ENCODE results near the gene TMC4. TPM values are rescaled to one million over a fixed set of nuclear protein-coding genes. Genes with fewer than 3 reads are reported as not detected.

Gene TMC4
- total and polyA plus RNA-seq, 12 donors: 0.48 to 18.2 (median 1.3) TPM

DNA sequence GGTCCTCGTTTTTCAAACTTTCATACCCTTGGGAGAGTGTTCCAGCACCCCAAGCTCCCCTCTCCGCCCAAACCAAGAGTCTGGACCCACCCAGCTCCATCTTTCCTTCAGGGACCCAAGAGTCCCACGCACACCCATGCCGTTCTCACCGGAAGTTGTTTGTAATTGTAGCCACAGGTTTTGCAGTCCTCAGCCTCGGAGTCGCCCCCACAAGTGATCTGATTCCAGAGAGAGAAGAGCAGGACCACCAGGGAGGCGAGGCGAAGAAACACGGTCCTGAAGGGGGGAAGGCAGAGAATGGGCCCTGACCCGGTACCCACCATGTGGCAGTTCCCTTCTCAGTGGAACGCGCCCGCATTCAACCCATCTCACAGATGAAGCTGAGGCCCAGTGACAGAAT is 10.1 kb downstream of the TMC4 start:
- H3K4me1 ChIP-seq (replicated peaks in 1 of 2): peaks cover 22 to 46% of the 10 kb centered on the region in 2 donors
- H3K9me3 ChIP-seq (replicated peaks in 1 of 3): no peaks in the 10 kb centered on the region
- 59 to 66% (median 62%) methylated on average over 14 of the region's 14 CpGs for WGBS, 4 donors
- peaks cover 0 to 2% of the 10 kb centered on the region in 2 donors for H3K36me3 ChIP-seq (replicated peaks in 1 of 2)
- intact Hi-C loops (cut with DNase I): no loop called here
- no peaks in the 10 kb centered on the region for H3K27me3 ChIP-seq
- DNase-seq: peak in 1 of 7 donors; percentile 34
- TF ChIP-seq, protein P1, sequence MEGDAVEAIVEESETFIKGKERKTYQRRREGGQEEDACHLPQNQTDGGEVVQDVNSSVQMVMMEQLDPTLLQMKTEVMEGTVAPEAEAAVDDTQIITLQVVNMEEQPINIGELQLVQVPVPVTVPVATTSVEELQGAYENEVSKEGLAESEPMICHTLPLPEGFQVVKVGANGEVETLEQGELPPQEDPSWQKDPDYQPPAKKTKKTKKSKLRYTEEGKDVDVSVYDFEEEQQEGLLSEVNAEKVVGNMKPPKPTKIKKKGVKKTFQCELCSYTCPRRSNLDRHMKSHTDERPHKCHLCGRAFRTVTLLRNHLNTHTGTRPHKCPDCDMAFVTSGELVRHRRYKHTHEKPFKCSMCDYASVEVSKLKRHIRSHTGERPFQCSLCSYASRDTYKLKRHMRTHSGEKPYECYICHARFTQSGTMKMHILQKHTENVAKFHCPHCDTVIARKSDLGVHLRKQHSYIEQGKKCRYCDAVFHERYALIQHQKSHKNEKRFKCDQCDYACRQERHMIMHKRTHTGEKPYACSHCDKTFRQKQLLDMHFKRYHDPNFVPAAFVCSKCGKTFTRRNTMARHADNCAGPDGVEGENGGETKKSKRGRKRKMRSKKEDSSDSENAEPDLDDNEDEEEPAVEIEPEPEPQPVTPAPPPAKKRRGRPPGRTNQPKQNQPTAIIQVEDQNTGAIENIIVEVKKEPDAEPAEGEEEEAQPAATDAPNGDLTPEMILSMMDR (IDR thresholded peaks at IDR 0.05): no peak
- TF ChIP-seq POLR2A (IDR thresholded peaks at IDR 0.05): no peak
- peak overlapping the region in 2 of 4 donors; percentile 23 to 30 for H3K4me3 ChIP-seq
- H3K27ac ChIP-seq: peak overlapping the region in 4 of 5 donors; percentile 41 to 78 (median 61)

DNA sequence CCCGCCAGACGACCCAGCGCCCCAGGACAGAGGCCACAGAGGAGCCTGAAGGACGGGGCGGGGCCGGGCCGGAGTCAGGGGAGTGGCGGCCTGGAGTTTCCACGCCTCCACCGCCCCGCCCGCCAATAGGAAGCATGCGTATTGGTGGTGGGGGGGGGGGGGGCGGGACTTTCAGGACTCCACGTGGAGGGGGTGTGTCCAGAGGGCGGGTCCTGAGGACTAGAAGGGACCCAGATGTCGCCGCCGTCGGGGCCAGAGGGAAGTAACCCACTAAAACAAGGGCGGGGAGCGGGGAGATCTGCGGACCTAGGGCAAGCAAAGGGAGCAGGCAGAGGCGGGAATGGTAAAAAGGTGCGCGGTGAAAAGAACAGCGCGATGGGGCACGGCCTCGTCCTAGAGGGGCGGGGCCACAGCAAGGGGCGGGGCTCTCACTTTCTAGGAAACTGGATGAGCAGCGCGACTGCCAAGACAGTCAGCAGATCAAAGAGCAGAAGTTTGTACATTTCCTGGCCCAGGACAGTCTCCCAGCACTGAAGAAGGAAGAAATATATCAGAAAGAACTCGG is 10.6 kb downstream of the TMC4 start:
- Histone ChIP-seq H3K36me3 (replicated peaks in 1 of 2) (peaks cover 0 to 8% of the 10 kb centered on the region in 2 donors), H3K9me3 (replicated peaks in 1 of 3) (no peaks in the 10 kb centered on the region), H3K27ac (peak overlapping the region in 4 of 5 donors; percentile 41 to 78 (median 61)), H3K27me3 (no peaks in the 10 kb centered on the region), H3K4me1 (replicated peaks in 1 of 2) (peaks cover 22 to 47% of the 10 kb centered on the region in 2 donors), H3K4me3 (peak overlapping the region in 2 of 4 donors; percentile 23 to 30)
- WGBS, 4 donors: 1 to 2% (median 2%) methylated on average over 17 to 34 of the region's 35 CpGs
- intact Hi-C loops (cut with DNase I): no loop called here
- TF ChIP-seq, protein P1 (IDR thresholded peaks at IDR 0.05): no peak
- peak in 1 of 2 donors; percentile 33 for TF ChIP-seq POLR2A (IDR thresholded peaks at IDR 0.05)
- DNase-seq: peak; percentile 87 to 96 (median 93)

DNA sequence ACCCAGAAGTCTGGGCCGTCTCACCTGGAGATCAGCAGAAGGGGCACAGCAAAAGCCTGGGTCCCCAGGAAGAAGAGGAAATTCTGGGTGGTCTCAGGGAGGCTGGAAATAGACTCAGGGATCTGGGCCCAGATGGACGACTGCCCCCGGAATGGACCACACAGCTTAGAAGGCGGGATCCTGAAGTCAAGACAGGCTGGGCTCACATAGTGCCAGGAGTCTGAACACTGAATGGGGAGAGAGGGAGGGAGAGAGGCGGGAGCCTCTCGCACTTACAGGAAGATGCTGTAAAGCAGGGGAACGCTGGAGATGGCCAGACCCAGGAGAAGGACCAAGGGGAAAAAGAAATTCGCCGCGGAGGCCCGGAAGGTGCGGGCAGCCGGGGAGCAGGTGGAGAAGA is 12.1 kb downstream of the TMC4 start:
- peaks cover 0 to 23% of the 10 kb centered on the region in 2 donors for H3K36me3 ChIP-seq (replicated peaks in 1 of 2)
- H3K4me1 ChIP-seq (replicated peaks in 1 of 2): peaks cover 22 to 47% of the 10 kb centered on the region in 2 donors
- no peak for TF ChIP-seq POLR2A (IDR thresholded peaks at IDR 0.05)
- TF ChIP-seq, protein P1 (IDR thresholded peaks at IDR 0.05): no peak
- DNase-seq: no peak
- H3K27ac ChIP-seq: peak overlapping the region in 4 of 5 donors; percentile 78 to 95 (median 84)
- H3K27me3 ChIP-seq: no peaks in the 10 kb centered on the region
- H3K4me3 ChIP-seq: peak overlapping the region in 1 of 4 donors; percentile 62
- 43 to 61% (median 50%) methylated on average over 13 of the region's 13 CpGs for WGBS, 4 donors
- no peaks in the 10 kb centered on the region for H3K9me3 ChIP-seq (replicated peaks in 1 of 3)
- intact Hi-C loops (cut with DNase I): no loop called here

DNA sequence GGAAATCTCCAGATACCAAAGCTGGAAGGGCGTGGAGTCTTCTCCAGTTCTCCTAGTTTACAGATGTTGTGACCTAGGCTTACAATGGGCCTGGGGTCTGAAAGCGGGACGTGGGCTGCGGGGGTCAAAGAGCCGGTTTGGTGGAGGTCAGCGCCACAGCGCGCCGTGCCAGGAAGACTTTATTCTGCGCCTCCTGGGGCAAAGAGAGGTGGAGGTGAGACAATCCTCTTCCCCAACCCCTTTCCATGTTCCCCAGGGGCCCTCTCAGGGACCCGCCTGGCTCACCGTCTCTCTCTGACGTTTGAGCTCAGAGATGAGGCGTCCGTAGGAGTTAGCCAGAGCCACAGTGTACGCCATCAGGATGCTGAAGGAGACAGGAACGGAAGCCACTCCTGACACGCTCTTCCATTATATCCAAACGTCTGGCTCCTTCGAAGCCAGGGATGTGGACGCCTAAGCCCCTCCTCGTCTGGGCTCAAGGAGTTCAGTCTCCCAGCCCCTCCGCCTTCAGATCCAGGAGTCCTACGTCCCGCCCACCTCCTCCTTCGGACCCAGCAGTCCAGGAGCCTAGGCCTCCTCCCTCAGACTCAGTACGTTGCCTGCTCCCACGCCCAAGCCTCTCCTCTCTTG is 12.7 kb downstream of the TMC4 start:
- peak overlapping the region; percentile 78 to 95 (median 87) for H3K27ac ChIP-seq
- H3K27me3 ChIP-seq: no peaks in the 10 kb centered on the region
- H3K9me3 ChIP-seq (replicated peaks in 1 of 3): no peaks in the 10 kb centered on the region
- intact Hi-C loops (cut with DNase I): no loop called here
- peak overlapping the region in 2 of 4 donors; percentile 29 to 62 for H3K4me3 ChIP-seq
- TF ChIP-seq, protein P1 (IDR thresholded peaks at IDR 0.05): no peak
- TF ChIP-seq POLR2A (IDR thresholded peaks at IDR 0.05): no peak
- H3K36me3 ChIP-seq (replicated peaks in 1 of 2): peaks cover 0 to 28% of the 10 kb centered on the region in 2 donors
- DNase-seq: no peak
- peaks cover 22 to 47% of the 10 kb centered on the region in 2 donors for H3K4me1 ChIP-seq (replicated peaks in 1 of 2)
- 2 to 7% (median 5%) methylated on average over 10 to 28 of the region's 28 CpGs for WGBS, 4 donors

Data from adrenal gland (tissue), 12 donors.